Upper lobe of right lung (tissue), 1 donor: Measurements from ENCODE around the gene TNFRSF19. TPM values are rescaled to one million over a fixed set of nuclear protein-coding genes. Genes with fewer than 3 reads are reported as not detected.
"Not testable (repeated sequence)": the region's sequence is repeated elsewhere in the genome, so short reads cannot be mapped to it uniquely, and the experiment has no call there.

Experiments used
- ATAC-seq: fragments of 200-7000 bp; cut with Tn5 transposase; one replicate; pipeline ENCODE4 v1.9.1; 2020; ENCODE audit warnings: mild to moderate bottlenecking, moderate library complexity
- DNase-seq: peaks from one replicate; pipeline ENCODE4 v3.0.0-alpha.2; 2020
- H3K27ac ChIP-seq: fragments of 200-600 bp; one replicate; pipeline ENCODE4 v1.8.0; 2022
- H3K27me3 ChIP-seq: fragments of 200-600 bp; one replicate; pipeline ENCODE4 v1.8.0; 2022; ENCODE audit warnings: mild to moderate bottlenecking
- H3K36me3 ChIP-seq: fragments of 200-600 bp; one replicate; pipeline ENCODE4 v1.8.0; 2022
- H3K4me1 ChIP-seq: fragments of 200-600 bp; one replicate; pipeline ENCODE4 v1.8.0; 2022
- H3K4me3 ChIP-seq: fragments of 200-600 bp; one replicate; pipeline ENCODE4 v1.8.0; 2022; ENCODE audit warnings: mild to moderate bottlenecking
- H3K9me3 ChIP-seq: fragments of 200-600 bp; one replicate; pipeline ENCODE4 v1.8.0; 2022
- intact Hi-C: fragments of 100-400 bp; cut with DNase I; formaldehyde crosslinking; loops from one replicate; pipeline ENCODE4 v1.11.0; 2022
- total RNA-seq: library from RNA; stranded (reverse); fragmentation: NEBNext Ultra II Directional; extraction: Animal tissue kit (Norgen Biotek cat#: 25700); gene quantifications from one replicate; pipeline ENCODE4 v1.2.1, GENCODE V29; 2021
- TF ChIP-seq, protein P1 (sequence below): fragments of 200-600 bp; IDR thresholded peaks from one replicate; pipeline ENCODE4 v1.8.0; 2022; ENCODE audit warnings: antibody characterized with exemption
- donor health status: DM: no; HTN: yes; CAD: no; lungs with severe emphysema.

TNFRSF19 gene
- total RNA-seq, 1 donor from 2014 or later, result 17.9 TPM

DNA sequence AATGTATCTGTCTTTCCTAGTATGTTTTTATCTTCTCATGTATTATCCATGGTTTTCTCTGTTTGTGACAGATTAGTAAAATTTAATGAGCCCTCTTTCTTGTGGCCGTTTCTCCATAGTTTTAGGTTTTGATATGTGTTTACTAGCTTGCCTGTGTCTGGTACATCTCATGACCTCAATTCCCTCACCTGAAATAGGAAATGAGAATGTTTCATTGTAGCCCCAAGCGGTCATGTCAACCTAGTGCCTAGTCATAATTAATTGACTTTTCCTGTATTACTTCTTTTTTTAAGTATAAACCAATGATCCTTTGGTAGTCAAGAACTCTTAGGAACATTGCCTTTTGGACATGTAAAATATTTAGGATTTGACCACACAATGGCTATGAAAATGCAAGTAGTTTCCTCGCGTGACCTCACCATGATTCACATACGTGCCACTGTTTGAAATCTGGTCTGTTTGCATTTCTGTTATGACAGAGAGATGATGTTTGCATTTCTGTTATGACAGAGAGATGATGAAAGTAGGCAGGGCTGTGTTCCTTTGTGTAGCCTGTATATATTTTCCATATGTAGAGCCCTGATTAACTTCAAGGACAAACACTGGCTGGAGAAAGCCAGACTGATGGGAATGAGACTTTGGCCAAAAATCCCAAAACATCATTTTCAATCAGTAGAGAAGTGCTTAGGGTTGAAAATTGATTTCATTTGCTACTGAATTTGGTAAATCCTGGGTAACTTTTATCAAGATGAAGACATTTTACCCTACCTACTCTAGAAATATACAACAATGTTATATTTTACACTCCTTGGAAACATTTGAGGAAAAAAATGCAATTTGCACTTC lies 104.8 kb downstream of the TNFRSF19 start:
- no peak overlapping the region for H3K4me3 ChIP-seq
- no peak overlapping the region for H3K27ac ChIP-seq
- DNase-seq (no peak), ATAC-seq (no peak)
- intact Hi-C loops, result no loop called here
- H3K4me1 ChIP-seq, result peaks cover 17% of the 10 kb centered on the region
- TF ChIP-seq, protein P1, sequence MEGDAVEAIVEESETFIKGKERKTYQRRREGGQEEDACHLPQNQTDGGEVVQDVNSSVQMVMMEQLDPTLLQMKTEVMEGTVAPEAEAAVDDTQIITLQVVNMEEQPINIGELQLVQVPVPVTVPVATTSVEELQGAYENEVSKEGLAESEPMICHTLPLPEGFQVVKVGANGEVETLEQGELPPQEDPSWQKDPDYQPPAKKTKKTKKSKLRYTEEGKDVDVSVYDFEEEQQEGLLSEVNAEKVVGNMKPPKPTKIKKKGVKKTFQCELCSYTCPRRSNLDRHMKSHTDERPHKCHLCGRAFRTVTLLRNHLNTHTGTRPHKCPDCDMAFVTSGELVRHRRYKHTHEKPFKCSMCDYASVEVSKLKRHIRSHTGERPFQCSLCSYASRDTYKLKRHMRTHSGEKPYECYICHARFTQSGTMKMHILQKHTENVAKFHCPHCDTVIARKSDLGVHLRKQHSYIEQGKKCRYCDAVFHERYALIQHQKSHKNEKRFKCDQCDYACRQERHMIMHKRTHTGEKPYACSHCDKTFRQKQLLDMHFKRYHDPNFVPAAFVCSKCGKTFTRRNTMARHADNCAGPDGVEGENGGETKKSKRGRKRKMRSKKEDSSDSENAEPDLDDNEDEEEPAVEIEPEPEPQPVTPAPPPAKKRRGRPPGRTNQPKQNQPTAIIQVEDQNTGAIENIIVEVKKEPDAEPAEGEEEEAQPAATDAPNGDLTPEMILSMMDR, result no peak
- no peaks in the 10 kb centered on the region for H3K9me3 ChIP-seq
- H3K27me3 ChIP-seq, result no peaks in the 10 kb centered on the region
- H3K36me3 ChIP-seq, result no peaks in the 10 kb centered on the region

DNA sequence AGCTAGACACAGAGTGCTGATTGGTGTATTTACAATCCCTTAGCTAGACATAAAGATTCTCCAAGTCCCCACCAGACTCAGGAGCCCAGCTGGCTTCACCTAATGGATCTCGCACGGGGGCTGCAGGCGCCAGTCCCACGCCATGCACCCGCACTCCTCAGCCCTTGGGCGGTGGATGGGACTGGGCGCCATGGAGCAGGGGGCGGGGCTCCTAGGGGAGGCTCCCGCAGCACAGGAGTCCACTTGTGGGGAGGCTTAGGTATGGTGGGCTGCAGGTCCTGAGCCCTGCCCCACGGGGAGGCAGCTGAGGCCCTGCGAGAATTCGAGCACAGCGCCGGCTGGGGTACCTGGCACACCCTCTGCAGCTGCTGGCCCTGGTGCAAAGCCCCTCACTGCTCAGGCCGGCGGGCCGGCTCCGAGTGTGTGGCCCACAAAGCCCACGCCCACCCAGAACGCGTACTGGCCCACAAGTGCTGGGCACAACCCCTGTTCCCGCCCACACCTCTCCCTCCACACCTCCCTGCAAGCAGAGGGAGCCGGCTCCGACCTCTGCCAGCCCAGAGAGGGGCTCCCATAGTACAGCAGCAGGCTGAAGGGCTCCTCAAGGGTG lies 107.6 kb downstream of the TNFRSF19 start:
- intact Hi-C loops, H3K9me3 ChIP-seq, H3K36me3 ChIP-seq, H3K27ac ChIP-seq, H3K4me3 ChIP-seq, H3K27me3 ChIP-seq, DNase-seq: not testable (repeated sequence)
- ATAC-seq, result peak; percentile 30
- H3K4me1 ChIP-seq, result peaks cover 12% of the 10 kb centered on the region

DNA sequence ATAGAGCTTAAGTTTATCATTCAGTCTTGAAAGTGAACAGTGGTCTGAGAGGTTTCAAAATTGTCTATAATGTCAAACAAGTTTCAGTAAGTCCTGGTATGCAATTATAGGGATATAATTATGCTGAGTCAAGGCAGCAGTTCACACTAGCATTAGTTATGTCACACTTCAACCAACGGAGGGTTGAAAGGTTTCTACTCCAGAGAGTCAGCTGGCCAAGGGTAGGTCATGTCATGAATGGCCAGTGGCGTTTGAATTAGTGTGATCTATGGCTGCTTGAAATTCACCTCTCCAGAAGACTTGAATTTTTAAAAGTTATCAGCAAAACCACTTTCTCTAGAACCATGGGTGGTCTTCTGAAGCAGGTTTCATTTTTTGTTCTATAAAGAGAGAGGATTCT lies 108.6 kb downstream of the TNFRSF19 start:
- intact Hi-C loops, result no loop called here
- H3K4me1 ChIP-seq, result peaks cover 8% of the 10 kb centered on the region
- no peak overlapping the region for H3K27ac ChIP-seq
- TF ChIP-seq, protein P1, result no peak
- H3K9me3 ChIP-seq, result no peaks in the 10 kb centered on the region
- DNase-seq (no peak), ATAC-seq (no peak)
- H3K27me3 ChIP-seq, result no peaks in the 10 kb centered on the region
- no peaks in the 10 kb centered on the region for H3K36me3 ChIP-seq
- H3K4me3 ChIP-seq, result no peak overlapping the region

DNA sequence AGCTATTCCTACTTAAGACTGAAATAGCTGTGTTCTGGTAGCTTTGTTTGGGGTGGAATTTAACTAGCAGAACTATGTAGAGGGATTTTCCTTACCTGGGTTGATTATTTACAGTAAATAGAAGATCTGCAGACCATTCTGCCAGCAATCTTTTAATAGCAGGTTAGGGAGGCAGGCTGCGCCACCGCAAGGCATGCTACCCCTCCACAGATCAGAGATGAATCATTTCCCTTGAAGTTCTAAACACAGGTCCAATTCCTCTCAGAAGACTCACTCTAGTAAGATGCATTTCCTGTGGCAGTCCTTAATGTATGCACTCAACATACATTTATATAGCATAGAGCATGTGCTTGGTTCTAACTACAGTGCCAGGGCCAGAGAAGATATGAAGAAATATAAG lies 109.0 kb downstream of the TNFRSF19 start:
- Histone ChIP-seq H3K27me3 (no peaks in the 10 kb centered on the region), H3K36me3 (no peaks in the 10 kb centered on the region), H3K27ac (no peak overlapping the region), H3K4me3 (no peak overlapping the region), H3K9me3 (no peaks in the 10 kb centered on the region), H3K4me1 (peaks cover 8% of the 10 kb centered on the region)
- DNase-seq, result no peak
- intact Hi-C loops, result no loop called here
- ATAC-seq, result no peak
- TF ChIP-seq, protein P1, result no peak

DNA sequence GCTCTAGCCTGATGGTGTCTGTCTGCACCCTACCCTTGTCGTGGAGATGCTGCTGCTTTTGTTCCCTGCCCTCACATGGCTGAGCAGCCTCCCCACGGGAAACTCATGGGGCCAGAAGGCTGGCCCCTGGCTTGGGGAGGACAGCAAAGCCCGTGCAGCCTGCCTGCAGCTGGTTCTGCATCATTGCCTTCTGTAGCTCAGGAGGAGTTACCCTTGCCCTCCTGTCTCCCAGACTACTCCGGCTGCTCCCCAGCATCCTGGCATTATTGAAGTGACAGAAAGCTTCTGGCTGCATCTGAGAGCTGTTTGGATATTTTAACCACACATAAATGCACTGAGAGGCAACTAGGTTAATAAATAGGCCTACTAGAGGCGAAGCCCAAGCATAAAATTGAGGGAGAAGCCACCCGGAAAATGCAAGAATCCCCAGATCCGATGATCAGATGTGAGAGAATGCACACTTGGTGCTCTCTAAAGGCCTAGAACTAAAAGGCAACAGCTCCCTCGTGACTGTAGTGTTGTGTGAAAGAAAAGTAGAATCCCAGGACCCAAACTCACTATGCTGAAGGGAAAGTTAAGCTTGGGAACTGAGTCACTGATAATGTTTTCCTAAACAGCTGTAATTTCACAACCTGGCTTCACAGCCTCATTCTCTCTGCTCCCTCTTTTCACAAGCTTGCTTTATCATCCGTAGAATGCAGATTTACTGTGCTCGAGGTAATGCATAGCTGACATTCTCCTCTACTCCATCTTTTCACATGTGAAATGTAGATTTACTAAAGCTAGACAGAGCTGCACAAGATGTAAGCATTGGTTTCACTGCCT lies 110.8 kb downstream of the TNFRSF19 start:
- H3K9me3 ChIP-seq, result no peaks in the 10 kb centered on the region
- intact Hi-C loops, result no loop called here
- no peak overlapping the region for H3K27ac ChIP-seq
- H3K4me1 ChIP-seq, result peaks cover 8% of the 10 kb centered on the region
- TF ChIP-seq, protein P1, result no peak
- ATAC-seq, result no peak
- no peak overlapping the region for H3K4me3 ChIP-seq
- no peaks in the 10 kb centered on the region for H3K36me3 ChIP-seq
- no peak for DNase-seq
- no peaks in the 10 kb centered on the region for H3K27me3 ChIP-seq

DNA sequence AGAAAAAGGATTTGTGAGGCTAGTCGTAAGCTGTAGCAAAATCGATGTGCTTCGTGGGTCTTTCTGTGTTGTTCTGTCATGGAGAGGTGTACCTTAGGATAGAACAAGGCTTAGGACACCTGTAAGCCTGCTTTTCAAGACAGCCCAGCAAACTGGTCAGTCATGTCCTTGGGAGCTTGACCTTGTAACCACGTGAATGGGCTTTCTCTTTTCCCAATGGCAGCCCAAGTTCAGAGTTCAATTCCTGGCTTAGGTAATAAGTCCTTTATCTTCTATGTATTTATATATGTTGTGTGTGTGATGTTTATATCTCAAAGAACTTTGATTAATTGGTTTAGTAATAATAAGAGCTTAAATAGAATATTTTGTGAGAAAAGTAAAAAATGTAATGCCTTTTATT lies 112.9 kb downstream of the TNFRSF19 start:
- H3K27ac ChIP-seq, result no peak overlapping the region
- DNase-seq (no peak), ATAC-seq (no peak)
- intact Hi-C loops, result no loop called here
- H3K36me3 ChIP-seq, result no peaks in the 10 kb centered on the region
- TF ChIP-seq, protein P1, result no peak
- H3K4me3 ChIP-seq, result no peak overlapping the region
- H3K27me3 ChIP-seq, result no peaks in the 10 kb centered on the region
- peaks cover 8% of the 10 kb centered on the region for H3K4me1 ChIP-seq
- H3K9me3 ChIP-seq, result no peaks in the 10 kb centered on the region
